ENCODE measurements around the gene GBF1.
A peak's percentile ranks its signal among the peaks of the same experiment; 100 is the strongest.
"Not testable (repeated sequence)": the region's sequence is repeated elsewhere in the genome, so short reads cannot be mapped to it uniquely, and the experiment has no call there.

GBF1 gene, protein sequence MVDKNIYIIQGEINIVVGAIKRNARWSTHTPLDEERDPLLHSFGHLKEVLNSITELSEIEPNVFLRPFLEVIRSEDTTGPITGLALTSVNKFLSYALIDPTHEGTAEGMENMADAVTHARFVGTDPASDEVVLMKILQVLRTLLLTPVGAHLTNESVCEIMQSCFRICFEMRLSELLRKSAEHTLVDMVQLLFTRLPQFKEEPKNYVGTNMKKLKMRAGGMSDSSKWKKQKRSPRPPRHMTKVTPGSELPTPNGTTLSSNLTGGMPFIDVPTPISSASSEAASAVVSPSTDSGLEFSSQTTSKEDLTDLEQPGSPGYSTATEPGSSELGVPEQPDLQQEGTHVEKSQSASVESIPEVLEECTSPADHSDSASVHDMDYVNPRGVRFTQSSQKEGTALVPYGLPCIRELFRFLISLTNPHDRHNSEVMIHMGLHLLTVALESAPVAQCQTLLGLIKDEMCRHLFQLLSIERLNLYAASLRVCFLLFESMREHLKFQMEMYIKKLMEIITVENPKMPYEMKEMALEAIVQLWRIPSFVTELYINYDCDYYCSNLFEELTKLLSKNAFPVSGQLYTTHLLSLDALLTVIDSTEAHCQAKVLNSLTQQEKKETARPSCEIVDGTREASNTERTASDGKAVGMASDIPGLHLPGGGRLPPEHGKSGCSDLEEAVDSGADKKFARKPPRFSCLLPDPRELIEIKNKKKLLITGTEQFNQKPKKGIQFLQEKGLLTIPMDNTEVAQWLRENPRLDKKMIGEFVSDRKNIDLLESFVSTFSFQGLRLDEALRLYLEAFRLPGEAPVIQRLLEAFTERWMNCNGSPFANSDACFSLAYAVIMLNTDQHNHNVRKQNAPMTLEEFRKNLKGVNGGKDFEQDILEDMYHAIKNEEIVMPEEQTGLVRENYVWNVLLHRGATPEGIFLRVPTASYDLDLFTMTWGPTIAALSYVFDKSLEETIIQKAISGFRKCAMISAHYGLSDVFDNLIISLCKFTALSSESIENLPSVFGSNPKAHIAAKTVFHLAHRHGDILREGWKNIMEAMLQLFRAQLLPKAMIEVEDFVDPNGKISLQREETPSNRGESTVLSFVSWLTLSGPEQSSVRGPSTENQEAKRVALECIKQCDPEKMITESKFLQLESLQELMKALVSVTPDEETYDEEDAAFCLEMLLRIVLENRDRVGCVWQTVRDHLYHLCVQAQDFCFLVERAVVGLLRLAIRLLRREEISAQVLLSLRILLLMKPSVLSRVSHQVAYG (N-terminal part only)

GRCh38 chr10:102245082-102245931 lies at the start of gene GBF1:
GBF1 (plus strand) TSS chr10:102245532; CDS start chr10:102258939, 13,407 bp downstream.
- peak; percentile 100 for DNase-seq (ENCODE audit: low read depth, low spot score)

DNA sequence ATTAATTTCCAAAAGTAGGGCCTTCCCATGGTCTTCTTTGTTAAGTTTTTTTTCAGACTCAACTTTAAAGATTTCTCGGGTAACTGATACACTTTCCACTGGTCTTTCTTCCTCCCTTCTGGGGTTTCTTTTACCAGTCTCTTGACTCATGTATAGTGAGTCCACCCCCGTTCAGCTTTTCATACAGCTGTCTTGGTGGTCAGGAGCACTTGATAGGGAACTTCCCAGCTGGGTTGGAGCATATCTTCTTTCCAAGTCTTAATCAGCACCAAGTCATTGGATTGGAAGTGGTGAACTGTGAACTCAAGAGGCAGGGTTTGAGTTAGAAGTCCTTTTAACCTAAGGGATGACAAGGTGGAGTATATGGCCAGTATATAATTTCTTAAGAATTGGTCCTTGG lies 48.4 kb upstream of the GBF1 start:
- DNase-seq (ENCODE audit: low read depth, low spot score), result no peak

GRCh38 chr10:102198027-102198426 lies 47.3 kb upstream of the GBF1 start:
- DNase-seq (ENCODE audit: low read depth, low spot score), result no peak

DNA sequence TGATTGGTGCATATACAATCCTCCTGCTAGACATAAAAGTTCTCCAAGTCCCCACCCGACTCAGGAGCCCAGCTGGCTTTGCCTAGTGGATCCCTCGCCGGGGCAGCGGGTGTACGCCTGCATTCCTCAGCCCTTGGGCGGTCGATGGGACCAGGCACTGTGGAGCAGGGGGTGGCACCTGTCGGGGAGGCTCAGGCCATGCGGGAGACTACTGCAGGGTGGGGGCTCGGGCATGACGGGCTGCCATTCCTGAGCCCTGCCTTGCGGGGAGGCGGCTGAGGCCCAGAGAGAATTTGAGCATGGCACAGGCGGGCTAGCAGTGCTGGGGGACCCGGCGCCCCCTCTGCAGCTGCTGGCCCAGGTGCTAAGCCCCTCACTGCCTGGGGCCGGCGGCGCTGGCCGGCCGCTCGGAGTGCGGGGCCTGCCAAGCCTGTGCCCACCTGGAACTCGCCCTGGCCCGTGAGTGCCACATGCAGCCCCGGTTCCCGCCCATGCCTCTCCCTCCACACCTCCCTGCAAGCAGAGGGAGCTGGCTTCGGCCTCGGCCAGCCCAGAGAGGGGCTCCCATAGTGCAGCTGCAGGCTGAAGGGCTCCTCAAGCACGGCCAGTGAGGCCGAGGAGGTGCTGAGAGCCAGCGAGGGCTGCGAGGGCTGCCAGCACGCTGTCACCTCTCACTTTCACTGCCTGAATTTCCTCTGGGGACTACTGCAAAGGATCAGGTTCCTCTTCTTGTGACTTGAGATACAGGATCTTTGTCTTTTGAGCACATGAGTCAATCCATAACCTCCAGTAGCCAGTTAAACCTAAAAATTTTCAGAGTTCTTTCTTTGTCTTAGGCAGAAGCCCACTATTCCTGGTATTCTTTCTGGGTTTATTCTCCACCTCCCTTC lies 44.3 kb upstream of the GBF1 start:
- no peak for DNase-seq (ENCODE audit: low read depth, low spot score)

DNA sequence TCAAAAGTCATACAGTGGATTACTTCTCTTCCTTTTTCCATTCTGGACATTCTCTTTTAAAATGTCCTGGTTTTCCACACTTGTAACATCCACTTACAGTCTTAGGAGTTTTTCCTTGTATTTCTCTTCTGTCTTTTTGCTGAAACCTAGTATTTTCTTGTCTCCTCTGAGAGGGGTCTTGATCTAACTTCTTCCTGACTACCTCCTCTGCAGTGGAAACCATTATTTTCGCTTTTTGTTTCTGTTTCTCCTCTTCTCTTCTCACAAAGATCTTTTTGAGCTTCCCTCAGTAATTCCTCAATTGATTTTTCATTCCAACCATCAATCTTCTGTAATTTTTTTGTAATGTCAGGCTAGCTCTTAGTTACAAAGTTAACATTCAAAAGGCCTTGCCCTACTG lies 42.9 kb upstream of the GBF1 start:
- no peak for DNase-seq (ENCODE audit: low read depth, low spot score)

DNA sequence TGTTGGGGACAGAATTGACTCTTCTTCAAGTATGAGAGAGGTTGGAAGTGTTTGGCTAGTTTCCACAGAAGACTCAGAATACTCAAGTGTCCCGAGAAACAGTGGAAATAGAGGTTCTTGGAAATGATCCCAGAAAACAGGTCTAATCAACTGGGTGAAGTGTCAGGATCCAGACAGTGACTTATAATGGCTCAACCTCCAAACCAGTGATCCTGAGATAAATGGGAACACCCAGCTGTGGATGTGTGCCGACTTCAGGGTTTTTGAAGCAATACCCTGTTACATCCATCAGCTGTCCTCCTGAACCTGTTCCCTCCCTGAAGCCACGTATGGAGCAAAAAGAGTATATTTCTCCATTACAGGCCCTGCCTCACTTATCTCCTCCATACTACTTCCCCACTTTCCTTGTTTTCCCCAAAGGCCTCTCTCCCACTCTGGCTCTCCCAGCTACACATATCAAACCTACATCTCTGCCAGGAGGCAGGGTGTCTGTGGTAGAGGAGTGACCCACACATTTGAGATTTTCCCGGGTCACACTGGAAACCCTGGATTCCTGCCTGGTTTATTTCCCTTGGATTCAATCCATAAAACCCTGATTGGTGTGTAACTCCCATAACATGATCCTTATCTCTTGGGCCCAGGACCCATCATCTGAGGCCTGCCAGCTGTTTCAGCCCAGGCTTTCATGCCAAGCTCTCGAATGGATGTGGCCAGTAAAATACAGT lies 36.9 kb upstream of the GBF1 start:
- DNase-seq (ENCODE audit: low read depth, low spot score), result no peak

GRCh38 chr10:102211615-102212299 lies 33.6 kb upstream of the GBF1 start:
- DNase-seq (ENCODE audit: low read depth, low spot score), result no peak

GRCh38 chr10:102213599-102213998 lies 31.7 kb upstream of the GBF1 start:
- not testable (repeated sequence) for DNase-seq (ENCODE audit: low read depth, low spot score)

DNA sequence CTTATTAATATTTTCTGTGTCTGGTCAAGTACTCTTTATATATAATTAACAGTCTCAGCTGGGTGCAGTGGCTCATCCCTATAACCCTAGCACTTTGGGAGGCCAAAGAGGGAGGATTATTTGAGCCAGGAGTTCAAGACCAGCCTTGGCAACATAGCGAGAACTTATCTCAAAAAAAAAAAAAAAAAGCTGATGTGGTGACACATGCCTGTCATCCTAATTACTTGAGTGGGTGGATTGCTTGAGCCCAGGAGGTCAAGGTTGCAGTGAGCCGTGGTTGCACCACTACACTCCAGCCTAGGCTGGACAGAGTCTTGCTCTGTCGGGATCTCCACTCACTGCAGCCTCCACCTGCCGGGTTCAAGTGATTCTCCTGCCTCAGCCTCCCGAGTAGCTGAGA lies 26.0 kb upstream of the GBF1 start:
- no peak for DNase-seq (ENCODE audit: low read depth, low spot score)

GRCh38 chr10:102220612-102221011 lies 24.7 kb upstream of the GBF1 start:
- no peak for DNase-seq (ENCODE audit: low read depth, low spot score)

DNA sequence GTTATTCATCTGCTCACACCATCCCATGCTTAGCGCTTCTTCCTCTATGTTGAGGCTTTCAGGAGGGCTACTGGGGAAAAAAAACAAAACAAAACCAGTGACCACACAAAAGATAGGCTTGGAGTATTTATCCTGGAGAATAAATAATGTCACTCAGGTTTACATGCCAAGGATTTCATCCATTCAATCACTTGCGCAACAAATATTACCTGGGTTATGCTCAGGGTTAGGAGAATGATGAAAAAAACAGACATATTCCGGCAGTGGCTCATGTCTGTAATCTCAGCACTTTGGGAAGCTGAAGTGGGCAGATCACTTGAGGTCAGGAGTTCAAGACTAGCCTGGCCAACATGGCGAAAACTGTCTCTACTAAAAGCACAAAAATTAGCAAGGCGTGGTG lies 22.5 kb upstream of the GBF1 start:
- no peak for DNase-seq (ENCODE audit: low read depth, low spot score)

DNA sequence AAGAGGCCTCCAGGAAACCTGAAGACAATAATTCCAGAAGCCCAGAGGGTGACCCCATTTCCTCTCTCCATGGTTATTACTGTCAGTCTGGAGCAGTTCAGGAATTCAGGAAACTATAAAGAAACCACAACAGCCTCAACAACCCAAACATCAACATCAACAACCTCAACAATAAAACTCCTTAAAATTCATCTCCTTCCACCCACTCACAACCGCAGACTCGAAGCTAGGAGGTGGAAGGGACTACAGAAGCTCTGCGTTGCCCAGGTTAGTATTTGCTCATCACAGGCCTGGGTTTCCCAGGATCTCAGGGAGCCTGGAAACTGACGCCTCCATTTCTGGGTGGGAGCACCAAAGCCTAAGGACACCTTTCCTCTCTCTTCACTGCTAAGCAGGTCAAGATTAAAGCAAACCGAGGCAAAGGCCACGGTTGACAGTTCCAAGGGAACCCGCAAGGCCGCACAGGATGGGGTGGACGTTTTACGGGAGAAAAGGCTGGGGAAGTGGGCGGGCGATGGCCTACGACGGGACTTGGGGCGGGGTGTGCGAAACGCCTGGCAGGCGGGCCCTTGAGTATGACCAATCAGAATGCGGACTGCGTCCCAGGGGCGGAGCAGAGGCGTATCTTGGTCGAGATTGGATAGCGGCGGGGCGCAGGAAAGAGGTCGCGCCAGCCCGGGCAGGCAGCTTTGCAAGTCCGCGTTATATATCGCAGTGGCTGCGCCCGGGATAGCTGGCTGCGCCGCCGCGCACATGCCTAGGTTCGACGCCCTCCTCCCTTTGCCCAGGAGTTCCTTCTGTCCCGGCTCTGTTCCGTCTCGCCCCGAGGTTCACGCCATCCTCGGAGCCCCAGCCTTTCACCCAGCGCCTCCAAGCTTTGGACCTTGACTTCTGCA lies 19.4 kb upstream of the GBF1 start, which contains the start of gene ELOVL3:
Gene ELOVL3 (plus strand): TSS at position 654 of the 896 bp plus-strand sequence. CDS start 250 bp downstream, outside the sequence.
- peak; percentile 98 for DNase-seq (ENCODE audit: low read depth, low spot score)

- no peak for DNase-seq (ENCODE audit: low read depth, low spot score)
These were observed 18.8 kb upstream of the GBF1 start for GRCh38 chr10:102226542-102226870.

GRCh38 chr10:102227050-102227449 lies 18.3 kb upstream of the GBF1 start:
- no peak for DNase-seq (ENCODE audit: low read depth, low spot score)

- peak; percentile 89 for DNase-seq (ENCODE audit: low read depth, low spot score)
These were observed 15.5 kb upstream of the GBF1 start for GRCh38 chr10:102229810-102230263.

- DNase-seq (ENCODE audit: low read depth, low spot score), result peak; percentile 93
These were observed 15.0 kb upstream of the GBF1 start for GRCh38 chr10:102230264-102230860.

GRCh38 chr10:102230861-102231356 lies 14.4 kb upstream of the GBF1 start:
- peak; percentile 64 for DNase-seq (ENCODE audit: low read depth, low spot score)
